HL-60 (cell line): ENCODE data around the gene TLR9.

Experiments used
- DNase-seq, 2 experiments: peaks; one replicate each; pipeline ENCODE4 v3.0.0-alpha.2; 2010 to 2020; ENCODE audit warnings: low read depth in 1 of 2, low spot score in 1 of 2
- H3K27ac ChIP-seq: fragments of 250-450 bp; sonication (Bioruptor Pico); replicated peaks from 2 replicates; pipeline ENCODE4 v1.5.1; 2020; ENCODE audit warnings: mild to moderate bottlenecking, moderate library complexity
- H3K27me3 ChIP-seq: fragments of 250-450 bp; sonication (Bioruptor Pico); 2 replicates; pipeline ENCODE4 v1.5.1; 2021; ENCODE audit warnings: mild to moderate bottlenecking, moderate library complexity; ENCODE audit not compliant: insufficient read depth, poor library complexity, severe bottlenecking
- H3K4me3 ChIP-seq: replicated peaks from 2 replicates; pipeline ENCODE4 v1.5.1; 2011; ENCODE audit warnings: mild to moderate bottlenecking, control low read depth, low read length; ENCODE audit not compliant: insufficient read depth
- CTCF ChIP-seq: IDR thresholded peaks from one replicate; pipeline ENCODE4 v1.5.1; 2011; ENCODE audit warnings: low read length, control low read depth, inconsistent platforms; ENCODE audit not compliant: insufficient read depth
- GABPA ChIP-seq: IDR thresholded peaks from 2 replicates; pipeline ENCODE4 v1.6.1; 2012; ENCODE audit warnings: low read depth
- POLR2AphosphoS5 ChIP-seq: IDR thresholded peaks from 2 replicates; pipeline ENCODE4 v1.6.1; 2012; ENCODE audit warnings: low read depth
- REST ChIP-seq: IDR thresholded peaks from 2 replicates; pipeline ENCODE4 v1.6.1; 2012; ENCODE audit warnings: low read depth; ENCODE audit not compliant: insufficient replicate concordance
- SPI1 ChIP-seq: IDR thresholded peaks from 2 replicates; pipeline ENCODE4 v1.6.1; 2012; ENCODE audit warnings: low read depth, mild to moderate bottlenecking, borderline replicate concordance

TLR9 gene

GRCh38 chr3:52202384-52203077 lies 22.9 kb downstream of the TLR9 start:
- peak overlapping the region; percentile 3 for H3K4me3 ChIP-seq
- peak overlapping the region; percentile 88 for H3K27ac ChIP-seq
- peak; percentile 77 to 79 for DNase-seq
- H3K27me3 ChIP-seq: no peaks in the 10 kb centered on the region
- TF ChIP-seq SPI1: peak; percentile 47; the same call in 1 of the 2 replicates
- peak; percentile 66 for TF ChIP-seq POLR2AphosphoS5
- TF ChIP-seq REST: no peak
- no peak for TF ChIP-seq CTCF

GRCh38 chr3:52200981-52201679 lies 24.3 kb downstream of the TLR9 start:
- Histone ChIP-seq H3K27me3 (no peaks in the 10 kb centered on the region), H3K4me3 (peak overlapping the region; percentile 15), H3K27ac (peak overlapping the region; percentile 88)
- TF ChIP-seq SPI1 (peak; percentile 2; the same call in 1 of the 2 replicates), GABPA (no peak), CTCF (no peak), REST (no peak), POLR2AphosphoS5 (no peak)
- DNase-seq: peak in 1 of 2 experiments; percentile 50

- Histone ChIP-seq H3K27me3 (no peaks in the 10 kb centered on the region), H3K27ac (peak overlapping the region; percentile 88), H3K4me3 (peak overlapping the region; percentile 86)
- no peak for DNase-seq
- TF ChIP-seq SPI1: no peak
- TF ChIP-seq REST: no peak
- no peak for TF ChIP-seq CTCF
These were observed 26.5 kb downstream of the TLR9 start for GRCh38 chr3:52198643-52199608.
